GM12878 (cell line): Measurements from ENCODE around the gene NLRC5. TPM values are rescaled to one million over a fixed set of nuclear protein-coding genes. Genes with fewer than 3 reads are reported as not detected.

Experiments used
- BCL11A ChIP-seq: IDR thresholded peaks from 2 replicates; pipeline ENCODE4 v1.6.1; 2011; ENCODE audit warnings: low read depth, low read length
- BRCA1 ChIP-seq: IDR thresholded peaks from 2 replicates; pipeline ENCODE4 v1.6.1; 2011; ENCODE audit warnings: low read depth, low read length, improper control_type of control experiment
- HDAC2 ChIP-seq: fragments of 200-600 bp; sonication (generic); IDR thresholded peaks from 2 replicates; pipeline ENCODE4 v1.6.1; 2017
- HDAC6 ChIP-seq: fragments of 200-600 bp; sonication (generic); IDR thresholded peaks from one replicate; pipeline ENCODE4 v1.8.0; 2017; ENCODE audit warnings: antibody characterized with exemption; ENCODE audit not compliant: unreplicated experiment
- HDGF ChIP-seq: fragments of 450-650 bp; IDR thresholded peaks from 2 replicates; pipeline ENCODE4 v1.6.1; 2016; ENCODE audit warnings: antibody characterized with exemption
- NFYB ChIP-seq: IDR thresholded peaks from 2 replicates; pipeline ENCODE4 v1.6.1; 2011; ENCODE audit warnings: low read depth, mild to moderate bottlenecking, low read length, improper control_type of control experiment, moderate library complexity; ENCODE audit not compliant: insufficient read depth
- NR2C2 ChIP-seq: IDR thresholded peaks from 2 replicates; pipeline ENCODE4 v1.6.1; 2011; ENCODE audit warnings: borderline replicate concordance, low read depth; ENCODE audit not compliant: control insufficient read depth, insufficient read length
- PAX5 ChIP-seq: IDR thresholded peaks from 2 replicates; pipeline ENCODE4 v1.6.1; 2011; ENCODE audit warnings: low read depth, low read length, borderline replicate concordance
- SIX5 ChIP-seq: IDR thresholded peaks from 2 replicates; pipeline ENCODE4 v1.6.1; 2011; ENCODE audit warnings: mild to moderate bottlenecking, low read depth, low read length, moderate library complexity; ENCODE audit not compliant: severe bottlenecking
- TCF12 ChIP-seq: IDR thresholded peaks from 2 replicates; pipeline ENCODE4 v1.6.1; 2011; ENCODE audit warnings: low read depth, mild to moderate bottlenecking, low read length
- ZNF622 ChIP-seq: fragments of 450-650 bp; IDR thresholded peaks from 2 replicates; pipeline ENCODE4 v1.6.1; 2017; ENCODE audit warnings: mild to moderate bottlenecking, inconsistent platforms
- polyA plus RNA-seq, 11 experiments: library from polyadenylated mRNA; depleted of rRNA in 4 of 11; unstranded in 6 of 11; stranded (reverse) in 5 of 11; fragments of >200 nt; fragmentation: Nextera tagmentation in 4 of 11; fragmentation: Illumina TruSeq in 1 of 11; extraction: Ambion mirVana in 4 of 11; extraction: Trizol in 1 of 11; gene quantifications; 1 replicate in 1 of 11; 2 replicates in 10 of 11; pipeline versions ENCODE4 v1.2.1 to v1.2.3, GENCODE V29; 2011 to 2016; ENCODE audit warnings: inconsistent platforms in 2 of 11, missing spikeins in 2 of 11, low read depth in 1 of 11
- total RNA-seq, 4 experiments: library from RNA; depleted of rRNA in 3 of 4; stranded (reverse); fragments of >200 nt in 3 of 4; fragmentation: Illumina TruSeq in 1 of 4; extraction: Trizol in 1 of 4; gene quantifications; 2 replicates each; pipeline versions ENCODE4 v1.2.1 to v1.2.3, GENCODE V29; 2013 to 2021
- TF ChIP-seq, protein P1 (sequence below): IDR thresholded peaks from 2 replicates; pipeline ENCODE4 v1.6.1; 2012; ENCODE audit warnings: improper control_type of control experiment, low read depth, low read length; ENCODE audit not compliant: insufficient replicate concordance
- TF ChIP-seq, protein P2 (sequence below): IDR thresholded peaks from 2 replicates; pipeline ENCODE4 v1.6.1; 2012; ENCODE audit warnings: low read depth, low read length, improper control_type of control experiment
- TF ChIP-seq, protein P3 (sequence below): fragments of 450-650 bp; IDR thresholded peaks from 2 replicates; pipeline ENCODE4 v1.6.1; 2016; ENCODE audit warnings: mild to moderate bottlenecking, moderate library complexity, borderline replicate concordance
- TF ChIP-seq, protein P4 (sequence below): fragments of 450-650 bp; IDR thresholded peaks from 2 replicates; pipeline ENCODE4 v1.6.1; 2017; ENCODE audit warnings: mild to moderate bottlenecking, low read depth, inconsistent platforms; ENCODE audit not compliant: poor library complexity, severe bottlenecking

The NLRC5 gene
- total and polyA plus RNA-seq, 10 of the 15 experiments (the other 5 are each of a cell fraction or from before 2014, with no cell fraction given), result 13.1 to 105 (median 57.3) TPM

DNA sequence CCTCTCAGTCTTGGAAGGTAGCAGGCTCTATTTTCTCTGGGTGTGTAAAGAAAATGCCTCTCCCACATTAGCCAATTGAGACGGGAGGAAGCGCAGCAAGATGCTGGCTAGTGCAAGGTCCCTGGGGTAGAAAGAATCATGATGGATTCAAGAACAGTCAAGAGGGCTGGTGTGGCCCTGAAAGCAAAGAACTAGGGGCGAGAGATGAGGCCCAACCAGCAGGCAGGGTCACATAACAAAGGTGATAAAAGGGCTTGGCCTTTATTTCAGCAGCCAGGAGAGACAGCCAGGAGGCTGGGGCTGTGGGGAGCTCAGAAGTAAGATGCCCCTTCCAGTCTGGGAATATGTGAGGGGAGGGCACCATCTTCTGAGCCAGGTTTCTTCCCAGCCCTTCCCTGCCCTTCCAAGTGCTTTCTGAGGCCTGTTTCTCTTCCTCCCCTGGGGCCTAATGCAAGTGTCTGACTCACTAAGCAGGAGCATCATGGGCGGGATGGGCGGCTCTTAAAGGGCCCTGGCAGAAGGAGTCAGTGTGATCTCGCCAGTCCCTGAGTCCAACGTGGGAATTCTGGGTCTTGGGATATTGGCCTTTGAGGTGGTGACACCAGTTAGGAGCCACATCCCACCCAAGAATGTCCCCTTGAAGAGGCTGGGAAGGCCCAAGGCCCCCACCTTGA, 3.9 kb upstream of the NLRC5 start (continued):
- TF ChIP-seq SIX5 (no peak), HDAC6 (no peak), BCL11A (no peak), TCF12 (no peak), HDGF (no peak), NFYB (no peak), BRCA1 (no peak), HDAC2 (no peak), NR2C2 (no peak), PAX5 (no peak), ZNF622 (no peak)
- TF ChIP-seq, protein P1, sequence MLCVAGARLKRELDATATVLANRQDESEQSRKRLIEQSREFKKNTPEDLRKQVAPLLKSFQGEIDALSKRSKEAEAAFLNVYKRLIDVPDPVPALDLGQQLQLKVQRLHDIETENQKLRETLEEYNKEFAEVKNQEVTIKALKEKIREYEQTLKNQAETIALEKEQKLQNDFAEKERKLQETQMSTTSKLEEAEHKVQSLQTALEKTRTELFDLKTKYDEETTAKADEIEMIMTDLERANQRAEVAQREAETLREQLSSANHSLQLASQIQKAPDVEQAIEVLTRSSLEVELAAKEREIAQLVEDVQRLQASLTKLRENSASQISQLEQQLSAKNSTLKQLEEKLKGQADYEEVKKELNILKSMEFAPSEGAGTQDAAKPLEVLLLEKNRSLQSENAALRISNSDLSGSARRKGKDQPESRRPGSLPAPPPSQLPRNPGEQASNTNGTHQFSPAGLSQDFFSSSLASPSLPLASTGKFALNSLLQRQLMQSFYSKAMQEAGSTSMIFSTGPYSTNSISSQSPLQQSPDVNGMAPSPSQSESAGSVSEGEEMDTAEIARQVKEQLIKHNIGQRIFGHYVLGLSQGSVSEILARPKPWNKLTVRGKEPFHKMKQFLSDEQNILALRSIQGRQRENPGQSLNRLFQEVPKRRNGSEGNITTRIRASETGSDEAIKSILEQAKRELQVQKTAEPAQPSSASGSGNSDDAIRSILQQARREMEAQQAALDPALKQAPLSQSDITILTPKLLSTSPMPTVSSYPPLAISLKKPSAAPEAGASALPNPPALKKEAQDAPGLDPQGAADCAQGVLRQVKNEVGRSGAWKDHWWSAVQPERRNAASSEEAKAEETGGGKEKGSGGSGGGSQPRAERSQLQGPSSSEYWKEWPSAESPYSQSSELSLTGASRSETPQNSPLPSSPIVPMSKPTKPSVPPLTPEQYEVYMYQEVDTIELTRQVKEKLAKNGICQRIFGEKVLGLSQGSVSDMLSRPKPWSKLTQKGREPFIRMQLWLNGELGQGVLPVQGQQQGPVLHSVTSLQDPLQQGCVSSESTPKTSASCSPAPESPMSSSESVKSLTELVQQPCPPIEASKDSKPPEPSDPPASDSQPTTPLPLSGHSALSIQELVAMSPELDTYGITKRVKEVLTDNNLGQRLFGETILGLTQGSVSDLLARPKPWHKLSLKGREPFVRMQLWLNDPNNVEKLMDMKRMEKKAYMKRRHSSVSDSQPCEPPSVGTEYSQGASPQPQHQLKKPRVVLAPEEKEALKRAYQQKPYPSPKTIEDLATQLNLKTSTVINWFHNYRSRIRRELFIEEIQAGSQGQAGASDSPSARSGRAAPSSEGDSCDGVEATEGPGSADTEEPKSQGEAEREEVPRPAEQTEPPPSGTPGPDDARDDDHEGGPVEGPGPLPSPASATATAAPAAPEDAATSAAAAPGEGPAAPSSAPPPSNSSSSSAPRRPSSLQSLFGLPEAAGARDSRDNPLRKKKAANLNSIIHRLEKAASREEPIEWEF, result no peak
- TF ChIP-seq, protein P2, sequence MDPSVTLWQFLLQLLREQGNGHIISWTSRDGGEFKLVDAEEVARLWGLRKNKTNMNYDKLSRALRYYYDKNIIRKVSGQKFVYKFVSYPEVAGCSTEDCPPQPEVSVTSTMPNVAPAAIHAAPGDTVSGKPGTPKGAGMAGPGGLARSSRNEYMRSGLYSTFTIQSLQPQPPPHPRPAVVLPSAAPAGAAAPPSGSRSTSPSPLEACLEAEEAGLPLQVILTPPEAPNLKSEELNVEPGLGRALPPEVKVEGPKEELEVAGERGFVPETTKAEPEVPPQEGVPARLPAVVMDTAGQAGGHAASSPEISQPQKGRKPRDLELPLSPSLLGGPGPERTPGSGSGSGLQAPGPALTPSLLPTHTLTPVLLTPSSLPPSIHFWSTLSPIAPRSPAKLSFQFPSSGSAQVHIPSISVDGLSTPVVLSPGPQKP, result no peak
- TF ChIP-seq, protein P3, sequence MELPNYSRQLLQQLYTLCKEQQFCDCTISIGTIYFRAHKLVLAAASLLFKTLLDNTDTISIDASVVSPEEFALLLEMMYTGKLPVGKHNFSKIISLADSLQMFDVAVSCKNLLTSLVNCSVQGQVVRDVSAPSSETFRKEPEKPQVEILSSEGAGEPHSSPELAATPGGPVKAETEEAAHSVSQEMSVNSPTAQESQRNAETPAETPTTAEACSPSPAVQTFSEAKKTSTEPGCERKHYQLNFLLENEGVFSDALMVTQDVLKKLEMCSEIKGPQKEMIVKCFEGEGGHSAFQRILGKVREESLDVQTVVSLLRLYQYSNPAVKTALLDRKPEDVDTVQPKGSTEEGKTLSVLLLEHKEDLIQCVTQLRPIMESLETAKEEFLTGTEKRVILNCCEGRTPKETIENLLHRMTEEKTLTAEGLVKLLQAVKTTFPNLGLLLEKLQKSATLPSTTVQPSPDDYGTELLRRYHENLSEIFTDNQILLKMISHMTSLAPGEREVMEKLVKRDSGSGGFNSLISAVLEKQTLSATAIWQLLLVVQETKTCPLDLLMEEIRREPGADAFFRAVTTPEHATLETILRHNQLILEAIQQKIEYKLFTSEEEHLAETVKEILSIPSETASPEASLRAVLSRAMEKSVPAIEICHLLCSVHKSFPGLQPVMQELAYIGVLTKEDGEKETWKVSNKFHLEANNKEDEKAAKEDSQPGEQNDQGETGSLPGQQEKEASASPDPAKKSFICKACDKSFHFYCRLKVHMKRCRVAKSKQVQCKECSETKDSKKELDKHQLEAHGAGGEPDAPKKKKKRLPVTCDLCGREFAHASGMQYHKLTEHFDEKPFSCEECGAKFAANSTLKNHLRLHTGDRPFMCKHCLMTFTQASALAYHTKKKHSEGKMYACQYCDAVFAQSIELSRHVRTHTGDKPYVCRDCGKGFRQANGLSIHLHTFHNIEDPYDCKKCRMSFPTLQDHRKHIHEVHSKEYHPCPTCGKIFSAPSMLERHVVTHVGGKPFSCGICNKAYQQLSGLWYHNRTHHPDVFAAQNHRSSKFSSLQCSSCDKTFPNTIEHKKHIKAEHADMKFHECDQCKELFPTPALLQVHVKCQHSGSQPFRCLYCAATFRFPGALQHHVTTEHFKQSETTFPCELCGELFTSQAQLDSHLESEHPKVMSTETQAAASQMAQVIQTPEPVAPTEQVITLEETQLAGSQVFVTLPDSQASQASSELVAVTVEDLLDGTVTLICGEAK, result no peak
- TF ChIP-seq, protein P4, sequence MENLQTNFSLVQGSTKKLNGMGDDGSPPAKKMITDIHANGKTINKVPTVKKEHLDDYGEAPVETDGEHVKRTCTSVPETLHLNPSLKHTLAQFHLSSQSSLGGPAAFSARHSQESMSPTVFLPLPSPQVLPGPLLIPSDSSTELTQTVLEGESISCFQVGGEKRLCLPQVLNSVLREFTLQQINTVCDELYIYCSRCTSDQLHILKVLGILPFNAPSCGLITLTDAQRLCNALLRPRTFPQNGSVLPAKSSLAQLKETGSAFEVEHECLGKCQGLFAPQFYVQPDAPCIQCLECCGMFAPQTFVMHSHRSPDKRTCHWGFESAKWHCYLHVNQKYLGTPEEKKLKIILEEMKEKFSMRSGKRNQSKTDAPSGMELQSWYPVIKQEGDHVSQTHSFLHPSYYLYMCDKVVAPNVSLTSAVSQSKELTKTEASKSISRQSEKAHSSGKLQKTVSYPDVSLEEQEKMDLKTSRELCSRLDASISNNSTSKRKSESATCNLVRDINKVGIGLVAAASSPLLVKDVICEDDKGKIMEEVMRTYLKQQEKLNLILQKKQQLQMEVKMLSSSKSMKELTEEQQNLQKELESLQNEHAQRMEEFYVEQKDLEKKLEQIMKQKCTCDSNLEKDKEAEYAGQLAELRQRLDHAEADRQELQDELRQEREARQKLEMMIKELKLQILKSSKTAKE, result no peak
